K562 (cell line): Measurements from ENCODE around the gene RABL3. TPM values are rescaled to one million over a fixed set of nuclear protein-coding genes. Genes with fewer than 3 reads are reported as not detected.

ENCODE experiments used
- ATAC-seq: fragments of 200-7000 bp; cut with Tn5 transposase; 3 replicates; pipeline ENCODE4 v1.9.1; 2020; ENCODE audit warnings: moderate library complexity
- BruUV-seq: library from RNA; stranded (reverse); fragments of 400-500 nt; replicated peaks from 2 replicates; lab custom pipeline; 2021; lab: Mats Ljungman, UMichigan
- CTCF ChIA-PET: fragments of 300-600 bp; formaldehyde crosslinking; extraction: SDS; loops from one replicate; lab custom pipeline; 2021; ENCODE audit warnings: low intra/inter-chr PET ratio; lab: Yijun Ruan, JAX
- POLR2A ChIA-PET: fragments of 300-600, 350-650 bp; sonication (Branson Sonifier 250); formaldehyde crosslinking; extraction: SDS; loops from one replicate; lab custom pipeline; 2021; ENCODE audit warnings: antibody characterized with exemption, inconsistent platforms; lab: Yijun Ruan, JAX
- DNase-seq, 4 experiments: peaks; one replicate each; pipeline versions ENCODE4 v3.0.0 to v3.0.0-alpha.2; 2011 to 2018; ENCODE audit warnings: low spot score in 3 of 4, mixed read lengths in 3 of 4; ENCODE audit errors: extremely low read depth in 1 of 4
- FAIRE-seq: peaks from 2 replicates; lab custom pipeline; 2011; peaks lifted over from hg19 to GRCh38; lab: Jason Lieb, UNC
- H2AFZ ChIP-seq: 2 replicates; pipeline ENCODE4 v1.6.0; 2011; ENCODE audit warnings: low read depth, low read length, control low read depth, inconsistent platforms
- H3K27ac ChIP-seq: fragments of 200-600 bp; 3 replicates; pipeline ENCODE4 v1.8.0; 2011; ENCODE audit warnings: low read depth, mild to moderate bottlenecking, control low read depth, inconsistent platforms, low read length, moderate library complexity, mixed read lengths; ENCODE audit errors: extremely low read depth
- H3K27me3 ChIP-seq, 2 experiments: fragments of 300-600 bp in 1 of 2; 2 replicates in 1 of 2; 3 replicates in 1 of 2; pipeline versions ENCODE4 v1.6.0 to v1.8.0; 2011; ENCODE audit warnings: inconsistent platforms in 2 of 2, low read length in 2 of 2, mild to moderate bottlenecking in 1 of 2, mixed read lengths in 1 of 2, moderate library complexity in 1 of 2; ENCODE audit not compliant: control insufficient read depth in 2 of 2, insufficient read depth in 2 of 2
- H3K36me3 ChIP-seq: fragments of 300-600 bp; 3 replicates; pipeline ENCODE4 v1.8.0; 2011; ENCODE audit warnings: mild to moderate bottlenecking, low read length, inconsistent platforms; ENCODE audit not compliant: control insufficient read depth, insufficient read depth
- H3K4me1 ChIP-seq, 2 experiments: fragments of 200-600 bp in 1 of 2; replicated peaks in 1 of 2; 2 replicates in 1 of 2; 3 replicates in 1 of 2; pipeline versions ENCODE4 v1.5.1 to v1.8.0; 2011; ENCODE audit warnings: inconsistent platforms in 2 of 2, low read length in 2 of 2, mild to moderate bottlenecking in 1 of 2, mixed read lengths in 1 of 2, moderate library complexity in 1 of 2; ENCODE audit not compliant: control insufficient read depth in 2 of 2, insufficient read depth in 2 of 2
- H3K4me2 ChIP-seq: 2 replicates; pipeline ENCODE4 v1.6.1; 2011; ENCODE audit warnings: low read length, control low read depth, inconsistent platforms, mixed read lengths; ENCODE audit not compliant: insufficient read depth
- H3K4me3 ChIP-seq: fragments of 200-600 bp; sonication (generic), shearing (Covaris generic); 2 replicates; pipeline ENCODE4 v1.5.1; 2016; ENCODE audit warnings: control low read depth, inconsistent platforms
- H3K79me2 ChIP-seq: fragments of 200-600 bp; 3 replicates; pipeline ENCODE4 v1.8.0; 2011; ENCODE audit warnings: low read length, inconsistent platforms; ENCODE audit not compliant: control insufficient read depth, insufficient read depth
- H3K9ac ChIP-seq, 2 experiments: 2 replicates each; pipeline versions ENCODE4 v1.6.0 to v1.6.1; 2011; ENCODE audit warnings: low read depth in 2 of 2, low read length in 2 of 2, control low read depth in 1 of 2, inconsistent platforms in 1 of 2, mild to moderate bottlenecking in 1 of 2, mixed read lengths in 1 of 2; ENCODE audit not compliant: insufficient read depth in 1 of 2
- H3K9me1 ChIP-seq: one replicate; pipeline ENCODE4 v1.6.0; 2011; ENCODE audit warnings: inconsistent platforms, mild to moderate bottlenecking, low read length, moderate library complexity; ENCODE audit not compliant: control insufficient read depth, insufficient read depth
- H3K9me3 ChIP-seq: replicated peaks from 2 replicates; pipeline ENCODE4 v1.5.1; 2011; ENCODE audit warnings: low read depth, low read length, inconsistent platforms; ENCODE audit not compliant: control insufficient read depth, insufficient read depth
- H4K20me1 ChIP-seq: replicated peaks from 2 replicates; pipeline ENCODE4 v1.6.1; 2011; ENCODE audit warnings: low read length, inconsistent platforms, mixed read lengths; ENCODE audit not compliant: control insufficient read depth, insufficient read depth
- CHD1 ChIP-seq: fragments of 200-600 bp; sonication (generic); IDR thresholded peaks from one replicate; pipeline ENCODE4 v1.6.1; 2012; ENCODE audit warnings: mild to moderate bottlenecking, moderate library complexity, low read length, inconsistent platforms
- COPS2 ChIP-seq: fragments of 450-650 bp; conservative IDR thresholded peaks from 2 replicates; pipeline ENCODE4 v1.6.1; 2016; ENCODE audit warnings: mild to moderate bottlenecking, moderate library complexity
- ELF2 ChIP-seq: fragments of 250-450 bp; sonication (Bioruptor Pico); IDR thresholded peaks from 2 replicates; pipeline ENCODE4 v1.5.0; 2021; ENCODE audit warnings: mild to moderate bottlenecking
- HMG20B ChIP-seq: fragments of 250-450 bp; sonication (Bioruptor Pico); IDR thresholded peaks from 2 replicates; pipeline ENCODE4 v1.5.0; 2021; ENCODE audit warnings: mild to moderate bottlenecking
- HMGN3 ChIP-seq: IDR thresholded peaks from 2 replicates; pipeline ENCODE4 v1.6.1; 2011; ENCODE audit warnings: borderline replicate concordance, low read depth, mild to moderate bottlenecking, mixed read lengths, low read length; ENCODE audit not compliant: insufficient read length; ENCODE audit errors: extremely low read depth
- MBD2 ChIP-seq: sonication (generic); IDR thresholded peaks from 2 replicates; pipeline ENCODE4 v1.6.1; 2016; ENCODE audit warnings: low read depth, borderline replicate concordance
- MCM7 ChIP-seq, 2 experiments: fragments of 450-650 bp; IDR thresholded peaks; 2 replicates each; pipeline ENCODE4 v1.6.1; 2016 to 2018
- RBFOX2 ChIP-seq: fragments of 200-400 bp; formaldehyde crosslinking; IDR thresholded peaks from 2 replicates; pipeline ENCODE4 v1.6.1; 2017; ENCODE audit warnings: low read depth, mild to moderate bottlenecking, low read length, moderate library complexity
- RBM17 ChIP-seq: fragments of 200-400 bp; formaldehyde crosslinking; IDR thresholded peaks from 2 replicates; pipeline ENCODE4 v1.6.1; 2017; ENCODE audit warnings: low read depth, mild to moderate bottlenecking, low read length, borderline replicate concordance
- SMC3 ChIP-seq: conservative IDR thresholded peaks from 2 replicates; pipeline ENCODE4 v1.6.1; 2011; ENCODE audit warnings: low read depth, low read length, improper control_type of control experiment; ENCODE audit not compliant: insufficient read depth
- SPI1 ChIP-seq: IDR thresholded peaks from 2 replicates; pipeline ENCODE4 v1.6.1; 2011; ENCODE audit warnings: low read depth, low read length, control low read depth, borderline replicate concordance
- STAT5A ChIP-seq: IDR thresholded peaks from 2 replicates; pipeline ENCODE4 v1.6.1; 2012; ENCODE audit warnings: low read length, inconsistent platforms, borderline replicate concordance
- ZNF75A ChIP-seq: fragments of 450-650 bp; formaldehyde crosslinking; IDR thresholded peaks from 2 replicates; pipeline ENCODE4 v1.4.0; 2020; ENCODE audit warnings: mild to moderate bottlenecking
- WGBS: fragments of 100-300 bp; shearing (Covaris generic); methylation state at CpG from one replicate; pipeline ENCODE4 v1.1.6; 2016; ENCODE audit warnings: low coverage, mixed read lengths; ENCODE audit not compliant: insufficient coverage; ENCODE audit errors: missing lambda C conversion rate; 5-methylcytosine and 5-hydroxymethylcytosine counted together
- in situ Hi-C: fragments of 300-500 bp; cut with MboI; formaldehyde crosslinking; loops from 4 replicates; pipeline ENCODE4 v1.15.0; 2018; ENCODE audit warnings: inconsistent platforms, mixed read lengths
- intact Hi-C: fragments of 100-400 bp; cut with micrococcal nuclease; formaldehyde crosslinking; loops from 2 replicates; pipeline ENCODE4 v1.14.2; 2022
- polyA plus RNA-seq, 8 experiments: library from polyadenylated mRNA; depleted of rRNA in 4 of 8; stranded (reverse) in 5 of 8; unstranded in 3 of 8; fragments of >200 nt; fragmentation: Nextera tagmentation in 2 of 8; fragmentation: Illumina TruSeq in 1 of 8; extraction: Ambion mirVana in 2 of 8; extraction: Trizol in 1 of 8; gene quantifications; 2 replicates each; pipeline versions ENCODE4 v1.2.1 to v1.2.3, GENCODE V29; 2011 to 2014; ENCODE audit warnings: inconsistent platforms in 1 of 8, missing spikeins in 1 of 8
- total RNA-seq, 7 experiments: library from RNA; depleted of rRNA in 6 of 7; stranded (reverse); fragments of >200 nt in 6 of 7; fragmentation: Illumina TruSeq in 2 of 7; extraction: Trizol in 2 of 7; gene quantifications; 2 replicates each; pipeline versions ENCODE4 v1.2.1 to v1.2.3, GENCODE V29; 2011 to 2021; ENCODE audit warnings: low replicate concordance in 1 of 7
- TF ChIP-seq, protein P1 (sequence below): fragments of 250-450 bp; sonication (Bioruptor Pico); IDR thresholded peaks from 2 replicates; pipeline ENCODE4 v1.9.0; 2021; ENCODE audit warnings: mild to moderate bottlenecking, inconsistent platforms
- TF ChIP-seq, protein P2 (sequence below), 2 experiments: fragments of 250-450 bp in 1 of 2; fragments of 450-650 bp in 1 of 2; sonication (Bioruptor Pico) in 1 of 2; IDR thresholded peaks; 2 replicates each; pipeline versions ENCODE4 v1.6.1 to v1.8.0; 2016 to 2021; ENCODE audit warnings: mild to moderate bottlenecking in 2 of 2, moderate library complexity in 2 of 2, missing compliant biosample characterization in 1 of 2, missing genetic modification characterization in 1 of 2

Gene RABL3
- total and polyA plus RNA-seq, 9 of the 15 experiments (the other 6 are each of a cell fraction or from before 2014, with no cell fraction given) = 6.5 to 30.7 (median 12.3) TPM

DNA sequence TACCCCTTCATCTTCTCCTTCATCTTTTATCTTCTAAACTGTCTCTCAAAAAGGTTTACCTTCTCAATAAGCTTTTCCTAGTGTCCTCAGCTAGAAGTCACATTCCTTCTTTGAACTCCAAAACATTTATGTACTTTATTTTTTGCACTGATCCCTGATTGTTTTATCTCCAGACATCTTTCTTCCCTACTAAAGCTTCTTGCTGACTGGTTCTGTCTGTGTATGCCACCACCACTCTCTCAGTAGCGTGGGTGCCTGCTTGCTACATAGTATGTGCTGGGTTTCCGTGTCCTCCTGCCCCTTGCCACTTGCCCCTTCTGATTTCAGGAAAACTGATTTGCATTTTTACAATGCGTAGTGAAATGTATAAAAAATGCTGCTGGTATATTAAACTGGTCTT is 24.3 kb upstream of the RABL3 start:
- BruUV-seq = no TSS peak
- Histone ChIP-seq H3K9me3 (no peaks in the 10 kb centered on the region), H3K27ac (no peak overlapping the region)
- no peak for TF ChIP-seq CHD1
- TF ChIP-seq SPI1 = no peak
- TF ChIP-seq ZNF75A = no peak
- TF ChIP-seq, protein P1, sequence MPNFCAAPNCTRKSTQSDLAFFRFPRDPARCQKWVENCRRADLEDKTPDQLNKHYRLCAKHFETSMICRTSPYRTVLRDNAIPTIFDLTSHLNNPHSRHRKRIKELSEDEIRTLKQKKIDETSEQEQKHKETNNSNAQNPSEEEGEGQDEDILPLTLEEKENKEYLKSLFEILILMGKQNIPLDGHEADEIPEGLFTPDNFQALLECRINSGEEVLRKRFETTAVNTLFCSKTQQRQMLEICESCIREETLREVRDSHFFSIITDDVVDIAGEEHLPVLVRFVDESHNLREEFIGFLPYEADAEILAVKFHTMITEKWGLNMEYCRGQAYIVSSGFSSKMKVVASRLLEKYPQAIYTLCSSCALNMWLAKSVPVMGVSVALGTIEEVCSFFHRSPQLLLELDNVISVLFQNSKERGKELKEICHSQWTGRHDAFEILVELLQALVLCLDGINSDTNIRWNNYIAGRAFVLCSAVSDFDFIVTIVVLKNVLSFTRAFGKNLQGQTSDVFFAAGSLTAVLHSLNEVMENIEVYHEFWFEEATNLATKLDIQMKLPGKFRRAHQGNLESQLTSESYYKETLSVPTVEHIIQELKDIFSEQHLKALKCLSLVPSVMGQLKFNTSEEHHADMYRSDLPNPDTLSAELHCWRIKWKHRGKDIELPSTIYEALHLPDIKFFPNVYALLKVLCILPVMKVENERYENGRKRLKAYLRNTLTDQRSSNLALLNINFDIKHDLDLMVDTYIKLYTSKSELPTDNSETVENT (CRISPR knock-in tag) = no peak
- TF ChIP-seq ELF2 (CRISPR knock-in tag) = no peak
- no peak for TF ChIP-seq MCM7 (IDR thresholded peaks at IDR 0.05)
- no peak for TF ChIP-seq COPS2
- TF ChIP-seq SMC3 = no peak
- no peak for TF ChIP-seq HMG20B
- TF ChIP-seq MBD2 = no peak
- TF ChIP-seq STAT5A = no peak
- no peak for TF ChIP-seq HMGN3
- TF ChIP-seq RBFOX2 = no peak
- TF ChIP-seq, protein P2, sequence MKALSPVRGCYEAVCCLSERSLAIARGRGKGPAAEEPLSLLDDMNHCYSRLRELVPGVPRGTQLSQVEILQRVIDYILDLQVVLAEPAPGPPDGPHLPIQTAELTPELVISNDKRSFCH (CRISPR knock-in tag; IDR thresholded peaks at IDR 0.05) = no peak
- TF ChIP-seq, protein P2 (tag; IDR thresholded peaks at IDR 0.05) = no peak
- TF ChIP-seq RBM17 = no peak
- TF ChIP-seq, all 486 proteins: peak for 0
- intact Hi-C loops (no loop called here), in situ Hi-C loops (no loop called here)
- Histone ChIP-seq H3K9ac (no peak overlapping the region), H3K36me3 (peaks cover 13% of the 10 kb centered on the region; the same call in 2 of the 3 replicates), H3K4me3 (no peak overlapping the region), H3K27me3 (no peaks in the 10 kb centered on the region), H3K4me2 (no peak overlapping the region), H3K4me1 (peaks cover 0 to 5% of the 10 kb centered on the region in 2 experiments; a peak in 3 of 5 replicates), H2AFZ (no peak overlapping the region), H3K79me2 (peaks cover 43% of the 10 kb centered on the region), H4K20me1 (no peaks in the 10 kb centered on the region), H3K9me1 (no peaks in the 10 kb centered on the region)
- ChIA-PET CTCF (no interaction called here), POLR2A (no interaction called here)
- FAIRE-seq (no peak), DNase-seq (no peak), ATAC-seq (no peak)
- WGBS = 90% methylated on average over 3 of the region's 3 CpGs
